Neuronal stem cell (in vitro differentiated cells): Measurements from ENCODE around the gene MED27.

Experiments
- DNase-seq: peaks from one replicate; pipeline ENCODE4 v3.0.0-alpha.2; 2013; ENCODE audit warnings: low spot score
- H2AFZ ChIP-seq: one replicate; pipeline ENCODE4 v1.6.1; 2013; ENCODE audit warnings: mild to moderate bottlenecking, low read length, inconsistent platforms
- H2AK5ac ChIP-seq: 2 replicates; pipeline ENCODE4 v1.6.1; 2013; ENCODE audit warnings: low read depth, mild to moderate bottlenecking, inconsistent platforms, low read length, moderate library complexity, mixed read lengths
- H2BK120ac ChIP-seq: 2 replicates; pipeline ENCODE4 v1.6.1; 2013; ENCODE audit warnings: low read depth, mild to moderate bottlenecking, inconsistent platforms, low read length, moderate library complexity, mixed read lengths
- H2BK12ac ChIP-seq: one replicate; pipeline ENCODE4 v1.6.1; 2013; ENCODE audit warnings: low read length, inconsistent platforms
- H2BK15ac ChIP-seq: 2 replicates; pipeline ENCODE4 v1.6.1; 2013; ENCODE audit warnings: mild to moderate bottlenecking, low read length, inconsistent platforms, mixed read lengths
- H2BK5ac ChIP-seq: one replicate; pipeline ENCODE4 v1.6.1; 2013; ENCODE audit warnings: inconsistent platforms, mild to moderate bottlenecking, low read length, moderate library complexity
- H3K14ac ChIP-seq: one replicate; pipeline ENCODE4 v1.6.1; 2013; ENCODE audit warnings: low read length, inconsistent platforms
- H3K18ac ChIP-seq: 2 replicates; pipeline ENCODE4 v1.6.1; 2013; ENCODE audit warnings: low read length, inconsistent platforms
- H3K23ac ChIP-seq: 2 replicates; pipeline ENCODE4 v1.6.1; 2013; ENCODE audit warnings: low read depth, mild to moderate bottlenecking, mixed read lengths, low read length, inconsistent platforms; ENCODE audit not compliant: poor library complexity
- H3K27ac ChIP-seq: replicated peaks from 3 replicates; pipeline ENCODE4 v1.5.1; 2013; ENCODE audit warnings: low read length, inconsistent platforms
- H3K27me3 ChIP-seq, 3 experiments: 2 replicates each; pipeline ENCODE4 v1.6.1; 2013; ENCODE audit warnings: low read length in 3 of 3, mild to moderate bottlenecking in 2 of 3, inconsistent platforms in 1 of 3, low read depth in 1 of 3, mixed read lengths in 1 of 3, moderate library complexity in 1 of 3; ENCODE audit not compliant: control insufficient read depth in 3 of 3, insufficient read depth in 3 of 3
- H3K36me3 ChIP-seq, 2 donors: replicated peaks in 1 of 2; 2 replicates each; pipeline ENCODE4 v1.6.1; 2013; ENCODE audit warnings: low read length in 2 of 2; ENCODE audit not compliant: control insufficient read depth in 2 of 2, insufficient read depth in 2 of 2
- H3K4ac ChIP-seq: 2 replicates; pipeline ENCODE4 v1.6.1; 2013; ENCODE audit warnings: inconsistent platforms, mild to moderate bottlenecking, low read length, moderate library complexity
- H3K4me1 ChIP-seq, 2 donors: 1 replicate in 1 of 2; 2 replicates in 1 of 2; pipeline ENCODE4 v1.6.1; 2013; ENCODE audit warnings: low read length in 2 of 2, low read depth in 1 of 2; ENCODE audit not compliant: control insufficient read depth in 2 of 2, insufficient read depth in 1 of 2
- H3K4me2 ChIP-seq: one replicate; pipeline ENCODE4 v1.6.1; 2013; ENCODE audit warnings: mild to moderate bottlenecking, low read length, inconsistent platforms; ENCODE audit not compliant: insufficient read depth, poor library complexity, severe bottlenecking
- H3K4me3 ChIP-seq, 2 donors: 2 replicates each; pipeline ENCODE4 v1.5.1; 2013; ENCODE audit warnings: low read length in 2 of 2, mild to moderate bottlenecking in 2 of 2, inconsistent platforms in 1 of 2, moderate library complexity in 1 of 2
- H3K79me1 ChIP-seq: one replicate; pipeline ENCODE4 v1.6.1; 2013; ENCODE audit warnings: low read depth, mild to moderate bottlenecking, inconsistent platforms, low read length, moderate library complexity
- H3K9ac ChIP-seq: one replicate; pipeline ENCODE4 v1.6.1; 2013; ENCODE audit warnings: mild to moderate bottlenecking, low read depth, low read length, inconsistent platforms; ENCODE audit not compliant: poor library complexity
- H3K9me3 ChIP-seq, 2 donors: replicated peaks in 1 of 2; 2 replicates each; pipeline versions ENCODE3 to v1.6.1; 2013; ENCODE audit warnings: low read length in 2 of 2, mild to moderate bottlenecking in 2 of 2, inconsistent platforms in 1 of 2, low read depth in 1 of 2, mixed read lengths in 1 of 2, moderate library complexity in 1 of 2; ENCODE audit not compliant: control insufficient read depth in 2 of 2, insufficient read depth in 1 of 2
- H4K8ac ChIP-seq: one replicate; pipeline ENCODE4 v1.6.1; 2013; ENCODE audit warnings: low read depth, mild to moderate bottlenecking, inconsistent platforms, low read length, moderate library complexity
- H4K91ac ChIP-seq: one replicate; pipeline ENCODE4 v1.6.1; 2013; ENCODE audit warnings: low read length, low read depth, mild to moderate bottlenecking, inconsistent platforms; ENCODE audit not compliant: poor library complexity
- WGBS, 2 donors: extraction: QIAGEN DNeasy Blood & Tissue Kit; methylation state at CpG; one replicate each; pipeline ENCODE4 v1.1.7; 2013; ENCODE audit warnings: missing lambda C conversion rate in 2 of 2, mixed read lengths in 1 of 2; ENCODE audit not compliant: insufficient read length in 2 of 2, insufficient replicate concordance in 1 of 2; ENCODE audit errors: extremely low coverage in 2 of 2; 5-methylcytosine and 5-hydroxymethylcytosine counted together

The MED27 gene

DNA sequence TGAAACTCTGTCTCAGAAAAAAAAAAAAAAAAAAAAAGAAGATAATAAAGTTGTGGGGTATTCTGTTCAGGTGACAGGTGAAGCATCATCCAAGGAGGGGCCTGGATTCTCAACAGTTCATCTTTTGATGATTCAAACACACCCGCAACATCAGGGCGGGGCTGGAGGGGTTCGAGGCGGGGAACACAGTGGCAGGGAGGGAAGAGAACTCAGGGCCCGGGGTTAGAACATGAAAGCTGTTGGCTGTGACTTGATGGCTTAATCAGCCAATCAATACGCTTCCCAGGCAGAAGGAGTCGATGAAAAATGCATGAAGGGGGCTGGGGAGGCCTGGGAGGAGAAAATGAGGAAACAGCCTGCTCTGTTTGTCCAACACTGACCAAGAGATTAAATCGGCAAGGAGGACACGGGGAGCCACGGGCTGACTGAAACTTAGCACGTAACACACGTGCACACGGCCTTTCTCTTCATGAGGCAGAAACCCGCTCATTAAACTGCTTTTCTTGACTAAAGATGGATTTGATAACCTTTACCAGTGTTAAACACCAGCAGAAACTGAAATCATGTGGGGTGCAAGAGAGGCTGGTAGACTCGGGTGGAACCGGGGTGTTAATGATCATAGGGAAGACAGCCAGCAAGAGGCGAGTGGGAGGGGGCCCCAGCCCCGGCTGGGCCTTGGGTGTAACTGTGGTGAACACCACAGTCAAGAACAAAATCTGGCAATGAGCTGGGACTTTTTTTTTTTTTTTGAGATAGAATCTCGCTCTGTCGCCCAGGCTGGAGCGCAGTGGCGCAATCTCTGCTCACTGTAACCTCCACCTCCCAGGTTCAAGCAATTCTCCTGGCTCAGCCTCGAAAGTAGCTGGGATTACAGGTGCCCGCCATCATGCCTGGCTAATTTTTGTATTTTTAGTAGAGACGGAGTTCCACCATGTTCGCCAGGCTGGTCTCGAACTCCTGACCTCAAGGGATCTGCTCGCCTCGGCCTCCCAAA lies 234.1 kb downstream of the MED27 start:
- H4K8ac ChIP-seq: no peak overlapping the region
- no peak overlapping the region for H2AFZ ChIP-seq
- no peak for DNase-seq
- H3K14ac ChIP-seq: no peak overlapping the region
- H3K27me3 ChIP-seq: peaks cover 0 to 20% (median 0%) of the 10 kb centered on the region in 3 experiments
- H2BK12ac ChIP-seq: no peak overlapping the region
- H3K4ac ChIP-seq: no peak overlapping the region
- H2BK15ac ChIP-seq: no peak overlapping the region
- H4K91ac ChIP-seq: no peak overlapping the region
- H3K27ac ChIP-seq: no peak overlapping the region
- no peak overlapping the region for H3K23ac ChIP-seq
- H3K4me1 ChIP-seq: peaks cover 0 to 4% of the 10 kb centered on the region in 2 donors
- H3K36me3 ChIP-seq: no peaks in the 10 kb centered on the region
- H2AK5ac ChIP-seq: no peak overlapping the region
- H3K9ac ChIP-seq: no peak overlapping the region
- no peak overlapping the region for H2BK120ac ChIP-seq
- no peak overlapping the region for H3K4me3 ChIP-seq
- H3K18ac ChIP-seq: no peak overlapping the region
- no CpG with 5 or more reads among the region's 29 CpGs for WGBS, 2 donors
- no peak overlapping the region for H2BK5ac ChIP-seq
- H3K9me3 ChIP-seq: peaks cover 0 to 1% of the 10 kb centered on the region in 2 donors
- no peaks in the 10 kb centered on the region for H3K79me1 ChIP-seq
- H3K4me2 ChIP-seq: no peak overlapping the region

DNA sequence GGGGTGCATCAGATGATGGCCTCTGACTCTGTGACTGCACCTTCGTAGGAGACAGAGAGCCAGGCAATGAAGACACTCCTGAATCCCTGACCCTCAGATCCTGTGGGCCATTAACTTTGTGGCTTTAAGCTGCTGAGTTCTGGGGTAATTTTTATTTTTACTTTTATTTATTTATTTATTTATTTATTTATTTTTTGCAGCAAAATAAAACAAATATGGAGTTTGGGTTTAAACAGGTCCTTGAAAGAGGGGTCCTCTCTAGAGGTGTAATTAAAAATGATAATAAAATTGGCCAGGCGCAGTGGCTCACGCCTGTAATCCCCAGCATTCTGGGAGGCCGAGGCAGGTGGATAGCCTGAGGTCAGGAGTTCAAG lies 234.9 kb downstream of the MED27 start:
- Histone ChIP-seq H3K4me2 (no peak overlapping the region), H2BK120ac (no peak overlapping the region), H2BK5ac (no peak overlapping the region), H2BK12ac (peak overlapping the region; percentile 48), H3K27me3 (peaks cover 0 to 20% (median 0%) of the 10 kb centered on the region in 3 experiments), H3K14ac (no peak overlapping the region), H3K79me1 (no peaks in the 10 kb centered on the region), H3K9ac (no peak overlapping the region), H3K27ac (no peak overlapping the region), H3K4me1 (peaks cover 0 to 4% of the 10 kb centered on the region in 2 donors), H4K8ac (no peak overlapping the region), H3K9me3 (peaks cover 0 to 1% of the 10 kb centered on the region in 2 donors), H3K4ac (no peak overlapping the region), H3K18ac (peak overlapping the region; percentile 82), H2AK5ac (peak overlapping the region; percentile 85), H2BK15ac (no peak overlapping the region), H3K36me3 (no peaks in the 10 kb centered on the region), H3K23ac (peak overlapping the region; percentile 66), H2AFZ (no peak overlapping the region), H3K4me3 (no peak overlapping the region), H4K91ac (peak overlapping the region; percentile 79)
- WGBS, 2 donors: no CpG with 5 or more reads among the region's 4 CpGs
- DNase-seq: no peak

DNA sequence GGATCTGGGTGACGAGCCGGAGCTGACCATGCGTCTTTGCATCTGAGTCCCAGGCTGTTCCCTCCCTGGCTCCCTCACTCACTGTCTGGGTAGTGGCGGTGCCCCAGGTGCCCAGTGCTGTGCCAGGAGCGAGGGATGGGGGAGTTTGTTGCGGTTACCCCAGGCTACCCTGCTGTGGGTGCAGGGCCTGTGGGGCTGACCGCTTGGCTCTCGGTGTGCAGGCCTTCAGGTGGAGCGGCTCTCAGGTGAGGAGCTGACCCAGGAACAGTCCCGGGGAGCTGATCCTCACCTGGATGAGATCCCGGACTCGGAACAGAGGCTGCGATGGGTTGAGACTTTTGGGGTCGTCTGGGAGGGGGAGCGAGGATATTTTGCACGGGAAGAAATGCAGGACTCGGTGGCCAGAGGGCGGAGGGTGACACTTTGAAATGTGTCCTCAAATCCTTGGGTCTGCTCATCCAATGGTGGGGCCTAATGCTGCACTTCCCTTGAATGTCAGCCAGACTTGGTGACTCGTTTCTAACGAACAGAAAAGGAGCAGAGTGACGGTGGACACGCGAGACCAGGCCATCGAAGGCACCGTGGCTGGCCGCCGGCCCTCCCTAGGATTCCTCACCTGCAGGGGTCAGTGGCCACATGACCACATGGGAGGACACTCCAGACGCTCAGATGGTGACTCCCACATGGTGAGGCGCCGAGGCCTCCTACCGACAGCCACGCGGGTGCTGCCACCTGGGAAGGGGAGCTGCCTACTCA lies 235.5 kb downstream of the MED27 start:
- H3K4me2 ChIP-seq: no peak overlapping the region
- whole genome bisulfite sequencing, 2 donors: no CpG with 5 or more reads among the region's 33 CpGs
- H2BK5ac ChIP-seq: no peak overlapping the region

More for the DNA sequence above, 235.5 kb downstream of the MED27 start:
- H3K9me3 ChIP-seq: peaks cover 0 to 1% of the 10 kb centered on the region in 2 donors
- H3K4me3 ChIP-seq: peak overlapping the region in 1 of 2 donors; percentile 43
- peak overlapping the region; percentile 82 for H3K18ac ChIP-seq
- H2AFZ ChIP-seq: no peak overlapping the region
- no peaks in the 10 kb centered on the region for H3K36me3 ChIP-seq
- DNase-seq: no peak
- no peak overlapping the region for H4K8ac ChIP-seq
- peak overlapping the region; percentile 39 for H2BK120ac ChIP-seq
- H3K27me3 ChIP-seq: peaks cover 0 to 20% (median 0%) of the 10 kb centered on the region in 3 experiments
- H2AK5ac ChIP-seq: peak overlapping the region; percentile 85
- peak overlapping the region; percentile 9 for H2BK15ac ChIP-seq
- H2BK12ac ChIP-seq: peak overlapping the region; percentile 48
- H4K91ac ChIP-seq: peak overlapping the region; percentile 79
- H3K27ac ChIP-seq: no peak overlapping the region
- H3K4ac ChIP-seq: no peak overlapping the region
- H3K9ac ChIP-seq: no peak overlapping the region
- H3K14ac ChIP-seq: peak overlapping the region; percentile 14
- H3K79me1 ChIP-seq: no peaks in the 10 kb centered on the region
- peaks cover 0 to 9% of the 10 kb centered on the region in 2 donors for H3K4me1 ChIP-seq
- H3K23ac ChIP-seq: peak overlapping the region; percentile 66
